ENCODE results near the gene BMERB1.

GRCh38 chr16:15507959-15508627, 73.7 kb downstream of the BMERB1 start:
- no peak for TF ChIP-seq CTCF (IDR thresholded peaks at IDR 0.05)
- TF ChIP-seq REST (IDR thresholded peaks at IDR 0.05; ENCODE audit: insufficient read depth in 1 of 2, low read depth in 2 of 2, low read length in 1 of 2), result no peak
